HG03159 (cell line): ENCODE data around the gene F7.
"Not testable (repeated sequence)": the region's sequence is repeated elsewhere in the genome, so short reads cannot be mapped to it uniquely, and the experiment has no call there.

Experiments
- ATAC-seq: cut with Tn5 transposase; IDR thresholded peaks from one replicate; pipeline ENCODE4 v1.9.1; 2021; ENCODE audit warnings: mild to moderate bottlenecking, moderate library complexity; ENCODE audit not compliant: unreplicated experiment

Gene F7

GRCh38 chr13:113098162-113098732, 7.3 kb upstream of the F7 start:
- no peak for ATAC-seq

GRCh38 chr13:113099142-113099541, 6.4 kb upstream of the F7 start:
- no peak for ATAC-seq

GRCh38 chr13:113102302-113102701, 3.3 kb upstream of the F7 start:
- ATAC-seq: not testable (repeated sequence)

GRCh38 chr13:113102727-113103126, 2.9 kb upstream of the F7 start:
- ATAC-seq: no peak

- ATAC-seq: no peak
Observed at GRCh38 chr13:113103646-113104045, 1.9 kb upstream of the F7 start.

- no peak for ATAC-seq
Observed at GRCh38 chr13:113105921-113106452, 396 bp downstream of the F7 start.

- no peak for ATAC-seq
Observed at GRCh38 chr13:113106711-113107351, 1.2 kb downstream of the F7 start.

- not testable (repeated sequence) for ATAC-seq
Observed at GRCh38 chr13:113108521-113108920, 2.9 kb downstream of the F7 start.

- no peak for ATAC-seq
Observed at GRCh38 chr13:113109151-113110047, 3.8 kb downstream of the F7 start.

GRCh38 chr13:113110048-113110851, 4.7 kb downstream of the F7 start:
- ATAC-seq: no peak

GRCh38 chr13:113110852-113111315, 5.3 kb downstream of the F7 start:
- no peak for ATAC-seq

GRCh38 chr13:113111821-113112220, 6.2 kb downstream of the F7 start:
- ATAC-seq: not testable (repeated sequence)

GRCh38 chr13:113112475-113112874, 6.9 kb downstream of the F7 start:
- not testable (repeated sequence) for ATAC-seq

GRCh38 chr13:113112893-113113845, 7.6 kb downstream of the F7 start:
- no peak for ATAC-seq

- ATAC-seq: no peak
Observed at GRCh38 chr13:113113846-113114271, 8.3 kb downstream of the F7 start.

GRCh38 chr13:113114511-113115362, 9.1 kb downstream of the F7 start:
- no peak for ATAC-seq

- no peak for ATAC-seq
Observed at GRCh38 chr13:113115363-113116205, 10.0 kb downstream of the F7 start.
